H54 (cell line): ENCODE results near the gene SUSD4.

Experiments
- DNase-seq: peaks from one replicate; pipeline ENCODE4 v3.0.0; 2011; ENCODE audit warnings: low spot score, mixed read lengths; ENCODE audit not compliant: insufficient read length
- FAIRE-seq: peaks from 3 replicates; lab custom pipeline; 2011; peaks lifted over from hg19 to GRCh38; lab: Jason Lieb, UNC
- POLR2A ChIP-seq: IDR thresholded peaks from 2 replicates; pipeline ENCODE4 v1.6.1; 2011; ENCODE audit warnings: low read depth, mild to moderate bottlenecking, low read length

Gene SUSD4

DNA sequence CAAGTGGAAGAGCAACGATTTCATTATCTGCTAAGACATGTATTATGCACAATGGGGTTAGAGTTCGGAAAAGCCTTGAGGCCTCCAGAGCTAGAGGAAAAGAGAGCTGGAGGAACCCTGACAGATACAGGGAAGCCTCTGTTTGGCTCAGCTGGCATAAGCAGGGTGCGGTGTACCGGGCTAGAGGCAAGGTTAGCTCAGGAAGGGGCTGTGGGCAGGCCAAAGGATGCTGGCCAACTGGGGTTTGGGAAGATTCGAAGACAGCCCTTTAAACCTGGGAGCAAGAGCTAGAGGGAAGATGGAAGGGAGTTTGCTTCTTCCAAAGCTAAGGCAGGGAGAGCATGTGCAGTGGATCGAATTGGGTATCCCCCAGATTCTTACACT, 113.4 kb downstream of the SUSD4 start:
- TF ChIP-seq POLR2A: no peak
- no peak for FAIRE-seq
- DNase-seq: no peak

DNA sequence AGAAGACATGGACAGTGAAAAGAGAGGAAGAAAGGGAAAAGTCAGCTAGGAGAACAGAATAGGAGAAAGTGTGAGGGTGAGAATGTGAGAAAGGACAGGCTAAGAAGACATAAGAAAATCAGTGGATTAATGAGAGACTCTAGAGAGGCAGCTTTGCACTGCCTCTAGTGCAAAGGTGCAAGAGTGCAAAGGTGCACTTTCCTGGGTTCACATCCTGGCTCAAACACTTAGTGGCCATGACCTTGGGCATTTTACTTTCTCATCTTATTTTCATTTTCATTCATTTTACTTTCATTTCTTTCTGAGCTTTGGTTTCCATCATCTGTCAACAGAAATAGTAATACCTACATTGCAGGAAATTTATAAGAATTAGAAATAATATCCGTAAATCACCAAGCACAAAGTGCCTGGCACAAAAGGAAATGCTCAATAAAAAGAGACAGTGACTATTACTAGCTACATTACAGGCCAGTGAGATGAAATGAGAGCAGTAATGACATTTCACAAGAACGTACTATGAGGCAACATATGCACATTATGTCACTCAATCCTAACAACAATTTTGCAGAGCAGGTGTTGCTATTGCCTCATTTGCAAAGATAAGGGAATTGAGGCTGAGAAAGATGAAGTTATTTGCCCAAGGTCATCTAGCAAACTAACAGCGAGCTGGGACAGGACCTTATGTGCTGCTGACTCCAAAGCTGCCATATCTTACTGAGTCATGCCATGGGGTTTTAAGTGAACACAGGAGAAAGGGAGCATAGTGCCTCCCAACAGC, 113.9 kb downstream of the SUSD4 start:
- DNase-seq: no peak
- FAIRE-seq: no peak

DNA sequence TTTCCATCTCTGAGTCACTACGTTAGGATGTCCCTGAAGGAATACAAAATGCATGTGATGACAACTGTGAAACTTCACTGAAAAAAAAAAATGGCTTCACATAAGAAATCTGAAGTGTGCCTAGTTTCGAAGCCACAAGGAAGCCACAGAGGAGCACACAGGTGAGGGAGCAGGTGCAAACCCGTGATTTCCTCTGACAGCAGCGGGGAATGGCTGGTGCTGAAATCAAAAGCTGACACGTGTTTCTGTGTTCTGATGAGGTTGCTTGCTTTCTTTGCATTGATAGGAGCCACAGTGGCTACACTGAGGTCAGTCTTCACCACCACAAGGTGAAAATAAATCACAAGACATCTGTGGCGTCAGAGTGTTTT, 115.2 kb downstream of the SUSD4 start:
- no peak for DNase-seq
- no peak for FAIRE-seq
- TF ChIP-seq POLR2A: no peak

More for the DNA sequence above, 113.9 kb downstream of the SUSD4 start:
- TF ChIP-seq POLR2A: no peak

GRCh38 chr1:223248001-223248769, 115.8 kb downstream of the SUSD4 start:
- TF ChIP-seq POLR2A: no peak

GRCh38 chr1:223246476-223247112, 117.4 kb downstream of the SUSD4 start:
- TF ChIP-seq POLR2A: no peak
- FAIRE-seq: no peak
- DNase-seq: no peak

More at GRCh38 chr1:223248001-223248769, 115.8 kb downstream of the SUSD4 start:
- no peak for FAIRE-seq
- DNase-seq: no peak

GRCh38 chr1:223245983-223246382, 118.0 kb downstream of the SUSD4 start:
- TF ChIP-seq POLR2A: no peak
- FAIRE-seq: no peak
- DNase-seq: no peak

GRCh38 chr1:223245411-223245810, 118.6 kb downstream of the SUSD4 start:
- TF ChIP-seq POLR2A: no peak
- no peak for FAIRE-seq
- no peak for DNase-seq

DNA sequence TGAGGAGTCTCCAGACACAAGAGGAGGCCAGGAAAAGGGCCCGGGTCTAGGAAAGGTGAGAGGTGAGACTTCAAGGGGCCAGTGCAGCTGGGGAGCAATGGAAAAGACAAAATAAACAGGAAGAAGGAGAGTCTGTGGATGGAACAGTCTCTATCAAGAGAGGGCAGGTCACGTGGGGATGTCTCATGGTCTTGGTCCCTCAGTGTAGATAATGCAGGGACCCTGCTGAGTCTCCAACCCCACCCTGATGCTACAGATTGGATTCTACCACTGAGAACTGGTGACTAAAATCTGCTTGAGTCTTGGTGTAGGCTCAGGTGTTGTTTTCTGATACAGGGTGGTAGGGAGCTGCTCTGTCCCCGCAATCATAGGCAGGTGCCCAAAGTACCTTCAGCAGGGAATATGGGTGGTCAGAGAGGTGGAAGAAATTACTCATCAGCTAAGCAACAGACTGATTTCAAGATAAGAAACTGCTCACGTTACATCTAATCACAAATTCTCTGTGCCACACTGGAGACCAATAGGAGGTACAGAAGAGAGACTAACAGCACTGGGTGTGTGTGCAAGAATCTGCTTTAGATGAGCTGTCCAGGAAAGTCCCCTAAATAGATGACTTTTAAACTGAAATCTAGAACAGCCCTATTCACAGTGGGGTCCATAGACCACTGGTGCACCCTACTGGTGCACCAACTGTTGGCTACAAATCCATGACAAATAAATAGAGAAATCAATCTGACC, 119.4 kb downstream of the SUSD4 start:
- no peak for FAIRE-seq
- DNase-seq: no peak
- TF ChIP-seq POLR2A: no peak

DNA sequence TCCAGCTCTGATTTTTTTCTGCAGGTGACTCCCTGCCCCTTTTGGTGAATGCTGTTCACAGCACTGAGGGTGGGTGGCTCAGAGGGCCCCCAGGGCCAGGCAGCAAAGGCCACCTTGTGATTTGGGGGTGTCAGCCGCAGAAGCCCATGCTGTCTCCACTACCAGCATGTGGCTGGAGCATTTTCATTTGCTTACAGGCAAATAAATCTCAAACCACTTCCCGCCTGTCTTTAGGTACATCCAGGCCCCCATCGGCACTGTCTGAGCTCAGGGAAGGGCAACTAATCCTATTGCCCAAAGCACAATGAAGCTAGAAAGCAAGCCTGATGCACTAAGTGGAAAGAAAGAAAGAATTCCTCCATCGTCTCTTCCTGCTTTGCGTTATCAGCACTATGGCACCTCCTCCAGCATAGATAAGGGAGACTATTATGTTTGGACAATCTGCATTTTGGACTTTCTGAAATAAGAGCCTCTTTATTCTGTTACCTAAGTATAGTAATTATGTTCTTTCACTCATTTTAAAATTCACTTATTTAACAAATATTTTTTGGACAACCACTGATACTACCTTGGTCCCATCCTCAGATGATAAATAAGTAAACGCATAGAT, 120.4 kb downstream of the SUSD4 start:
- TF ChIP-seq POLR2A: no peak
- DNase-seq (no peak), FAIRE-seq (no peak)

DNA sequence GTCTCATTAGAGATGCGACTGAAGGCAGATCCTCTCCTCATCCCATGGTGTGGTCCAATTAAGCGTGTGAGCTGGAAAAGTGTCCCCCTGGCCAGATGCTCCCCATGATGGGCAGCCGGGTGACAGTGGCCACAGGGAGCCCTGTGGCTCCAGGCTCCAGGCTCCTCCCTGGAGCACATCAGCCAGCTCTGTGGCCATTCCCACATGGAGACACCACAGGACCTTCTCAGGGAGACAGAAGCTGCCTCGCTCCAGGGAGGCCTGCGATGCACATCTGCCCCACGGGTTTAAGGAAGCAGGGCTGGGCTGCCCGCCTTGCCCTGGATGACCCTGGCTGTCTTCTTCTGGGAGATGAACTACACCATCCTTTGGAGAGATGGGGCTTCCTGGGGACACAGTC, 121.0 kb downstream of the SUSD4 start:
- FAIRE-seq (no peak), DNase-seq (no peak)
- no peak for TF ChIP-seq POLR2A

DNA sequence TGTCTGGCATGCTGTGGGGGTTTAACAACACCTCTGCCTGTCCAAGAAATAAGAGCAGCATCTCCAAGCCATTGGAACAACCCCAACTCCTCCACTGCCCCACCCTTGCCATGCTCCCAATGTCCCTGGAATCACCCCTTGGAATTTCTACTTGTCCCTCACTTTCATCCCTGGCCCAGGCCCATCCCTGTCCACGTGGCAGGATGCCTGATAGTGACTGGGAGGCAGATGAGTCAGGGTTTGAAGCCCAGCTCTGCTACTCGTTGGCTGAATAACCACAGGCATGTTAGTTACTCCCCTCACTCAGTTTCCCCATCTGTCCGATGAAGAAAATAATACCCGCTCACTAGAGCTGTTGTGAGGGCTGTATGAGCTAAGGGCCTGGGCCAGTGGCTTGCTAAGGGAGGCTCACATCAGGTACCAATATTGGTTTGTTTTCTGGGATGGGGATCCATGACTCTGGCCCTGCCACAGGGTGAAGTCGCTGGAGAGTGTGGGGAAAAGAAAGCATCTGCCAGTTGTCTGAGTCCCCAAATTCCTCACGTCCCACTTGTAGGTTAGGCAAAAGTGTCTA, 121.5 kb downstream of the SUSD4 start:
- TF ChIP-seq POLR2A: no peak
- FAIRE-seq (no peak), DNase-seq (no peak)

GRCh38 chr1:223240122-223240521, 123.9 kb downstream of the SUSD4 start:
- no peak for TF ChIP-seq POLR2A
- DNase-seq: no peak
- FAIRE-seq: no peak

DNA sequence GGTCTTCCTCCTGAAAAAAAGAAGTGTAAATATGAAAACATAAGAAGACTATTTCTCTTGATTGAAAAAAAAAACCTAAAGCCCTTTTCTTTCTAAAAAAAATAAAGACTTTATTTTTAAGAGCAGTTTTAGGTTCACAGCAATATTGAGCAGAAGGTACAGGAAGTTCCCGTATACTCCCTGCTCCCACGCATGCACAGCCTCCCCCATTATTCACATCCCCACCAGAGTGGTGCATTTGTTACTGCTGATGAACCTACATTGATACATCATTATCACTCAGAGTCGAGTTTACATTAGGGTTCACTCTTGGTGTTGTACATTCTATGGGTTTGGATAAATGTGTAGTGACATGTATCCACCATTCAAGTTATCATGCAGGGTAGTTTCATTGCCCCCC, 128.9 kb downstream of the SUSD4 start:
- no peak for TF ChIP-seq POLR2A
- no peak for DNase-seq
- FAIRE-seq: no peak
